Esophagus squamous epithelium (tissue), 5 donors: ENCODE measurements around the gene CMTR2. TPM values are rescaled to one million over a fixed set of nuclear protein-coding genes. Genes with fewer than 3 reads are reported as not detected.
A peak's percentile ranks its signal among the peaks of the same experiment; 100 is the strongest.

Experiments used
- DNase-seq: peaks from one replicate; lab custom pipeline; 2025; lab: John Stamatoyannopoulos, UW
- H3K27ac ChIP-seq, 4 donors: fragments of 200-600 bp; sonication (generic); one replicate each; pipeline ENCODE4 v1.5.1; 2016 to 2019; ENCODE audit warnings: mild to moderate bottlenecking in 1 of 4
- H3K27me3 ChIP-seq, 4 donors: fragments of 200-600 bp; sonication (generic); 1 replicate in 3 of 4; 2 replicates in 1 of 4; pipeline versions ENCODE4 v1.5.1 to v1.6.0; 2017 to 2021; ENCODE audit warnings: antibody characterized with exemption in 1 of 4
- H3K36me3 ChIP-seq, 3 donors: fragments of 200-600 bp; sonication (generic); one replicate each; pipeline ENCODE4 v1.5.1; 2016 to 2019
- H3K4me1 ChIP-seq, 3 donors: fragments of 200-600 bp; sonication (generic); one replicate each; pipeline ENCODE4 v1.5.1; 2017 to 2019
- H3K4me3 ChIP-seq, 4 donors: fragments of 200-600 bp; sonication (generic); 1 replicate in 3 of 4; 2 replicates in 1 of 4; pipeline ENCODE4 v1.5.1; 2016 to 2019; ENCODE audit warnings: mild to moderate bottlenecking in 2 of 4, moderate library complexity in 1 of 4
- H3K9me3 ChIP-seq, 3 donors: fragments of 200-600 bp; sonication (generic); one replicate each; pipeline ENCODE4 v1.5.1; 2016 to 2019
- CTCF ChIP-seq, 6 experiments: fragments of 450-650 bp in 4 of 6; fragments of 200-600 bp in 2 of 6; sonication (generic) in 2 of 6; IDR thresholded peaks; one replicate each; pipeline ENCODE4 v1.5.1; 2016 to 2019; ENCODE audit warnings: antibody characterized with exemption in 6 of 6, mild to moderate bottlenecking in 4 of 6, moderate library complexity in 4 of 6
- POLR2A ChIP-seq, 4 donors: fragments of 450-650 bp; IDR thresholded peaks; one replicate each; pipeline ENCODE4 v1.6.1; 2017; ENCODE audit warnings: antibody characterized with exemption in 4 of 4, mild to moderate bottlenecking in 4 of 4, moderate library complexity in 3 of 4
- WGBS, 2 donors: methylation state at CpG; one replicate each; pipeline ENCODE4 v1.1.5; 2018; 5-methylcytosine and 5-hydroxymethylcytosine counted together
- intact Hi-C: fragments of 100-400 bp; cut with DNase I; formaldehyde crosslinking; loops from one replicate; pipeline ENCODE4 v1.15.0; 2022
- total RNA-seq, 4 donors: library from RNA; depleted of rRNA; stranded (reverse); fragments of >200 nt; gene quantifications; one replicate each; pipeline ENCODE4 v1.1.0, GENCODE V29; 2016
- donor health status: DM: yes; HTN: yes; CAD: no.

CMTR2 gene
- total RNA-seq, 4 donors from 2014 or later: 18.1 to 39.4 (median 29.3) TPM

GRCh38 chr16:71289732-71290062, 495 bp upstream of the CMTR2 start:
- Histone ChIP-seq H3K4me3 (peak overlapping the region; percentile 57 to 94 (median 78)), H3K4me1 (peaks cover 8 to 28% (median 13%) of the 10 kb centered on the region in 3 donors), H3K9me3 (no peaks in the 10 kb centered on the region), H3K27me3 (peaks cover 0 to 20% (median 0%) of the 10 kb centered on the region in 4 donors), H3K27ac (peak overlapping the region; percentile 94 to 97 (median 96)), H3K36me3 (peaks cover 0 to 29% (median 9%) of the 10 kb centered on the region in 3 donors)
- intact Hi-C loops: no loop called here
- no peak for DNase-seq
- TF ChIP-seq POLR2A (IDR thresholded peaks at IDR 0.05): no peak
- TF ChIP-seq CTCF (IDR thresholded peaks at IDR 0.05): no peak
- WGBS, 2 donors: 8 to 20% methylated on average over 2 of the region's 2 CpGs

GRCh38 chr16:71288570-71288889, 672 bp downstream of the CMTR2 start:
- H3K27ac ChIP-seq: peak overlapping the region; percentile 94 to 97 (median 96)
- no peaks in the 10 kb centered on the region for H3K9me3 ChIP-seq
- H3K36me3 ChIP-seq: peaks cover 0 to 41% (median 9%) of the 10 kb centered on the region in 3 donors
- H3K4me3 ChIP-seq: peak overlapping the region; percentile 57 to 94 (median 78)
- H3K4me1 ChIP-seq: peaks cover 8 to 28% (median 13%) of the 10 kb centered on the region in 3 donors
- TF ChIP-seq POLR2A (IDR thresholded peaks at IDR 0.05) (no peak), CTCF (IDR thresholded peaks at IDR 0.05) (no peak)
- 2 to 3% methylated on average over 3 of the region's 3 CpGs for WGBS, 2 donors
- peaks cover 0 to 20% (median 0%) of the 10 kb centered on the region in 4 donors for H3K27me3 ChIP-seq
- intact Hi-C loops: no loop called here
- DNase-seq: no peak

GRCh38 chr16:71287911-71288310, 1.3 kb downstream of the CMTR2 start:
- Histone ChIP-seq H3K9me3 (no peaks in the 10 kb centered on the region), H3K36me3 (peaks cover 0 to 47% (median 9%) of the 10 kb centered on the region in 3 donors), H3K4me3 (peak overlapping the region in 3 of 4 donors; percentile 76 to 94 (median 81)), H3K27ac (peak overlapping the region in 3 of 4 donors; percentile 94 to 96 (median 95)), H3K4me1 (peaks cover 8 to 32% (median 13%) of the 10 kb centered on the region in 3 donors), H3K27me3 (peaks cover 0 to 15% (median 0%) of the 10 kb centered on the region in 4 donors)
- no peak for DNase-seq
- 66 to 67% methylated on average over 3 of the region's 3 CpGs for WGBS, 2 donors
- TF ChIP-seq CTCF (IDR thresholded peaks at IDR 0.05): no peak
- TF ChIP-seq POLR2A (IDR thresholded peaks at IDR 0.05): no peak
- intact Hi-C loops: no loop called here

GRCh38 chr16:71287454-71287853, 1.7 kb downstream of the CMTR2 start:
- peak overlapping the region in 2 of 4 donors; percentile 53 to 96 for H3K27ac ChIP-seq
- H3K4me3 ChIP-seq: peak overlapping the region in 1 of 4 donors; percentile 81
- no peaks in the 10 kb centered on the region for H3K9me3 ChIP-seq
- peaks cover 0 to 10% (median 0%) of the 10 kb centered on the region in 4 donors for H3K27me3 ChIP-seq
- WGBS, 2 donors: 75 to 89% methylated on average over 2 of the region's 2 CpGs
- intact Hi-C loops: no loop called here
- H3K4me1 ChIP-seq: peaks cover 8 to 35% (median 13%) of the 10 kb centered on the region in 3 donors
- DNase-seq: no peak
- TF ChIP-seq POLR2A (IDR thresholded peaks at IDR 0.05) (no peak), CTCF (IDR thresholded peaks at IDR 0.05) (no peak)
- peaks cover 0 to 47% (median 9%) of the 10 kb centered on the region in 3 donors for H3K36me3 ChIP-seq

- Histone ChIP-seq H3K36me3 (peaks cover 0 to 47% (median 9%) of the 10 kb centered on the region in 3 donors), H3K9me3 (no peaks in the 10 kb centered on the region), H3K4me3 (no peak overlapping the region), H3K4me1 (peaks cover 7 to 27% (median 7%) of the 10 kb centered on the region in 3 donors), H3K27me3 (no peaks in the 10 kb centered on the region), H3K27ac (no peak overlapping the region)
- 67 to 71% methylated on average over 2 of the region's 2 CpGs for WGBS, 2 donors
- no peak for DNase-seq
- no peak for TF ChIP-seq CTCF (IDR thresholded peaks at IDR 0.05)
- no peak for TF ChIP-seq POLR2A (IDR thresholded peaks at IDR 0.05)
- intact Hi-C loops: no loop called here
These were observed 5.6 kb downstream of the CMTR2 start for GRCh38 chr16:71283612-71284011.
